ENCODE results near the gene CLASP2.

CLASP2 gene

GRCh38 chr3:33706056-33706455 is 12.0 kb downstream of the CLASP2 start:
- POLR2A ChIA-PET: no interaction called here
- DNase-seq (ENCODE audit: low read depth, low spot score): no peak
- H3K4me3 ChIP-seq (ENCODE audit: low read depth, low read length): no peak overlapping the region
- no peak for TF ChIP-seq CTCF (IDR thresholded peaks at IDR 0.05; ENCODE audit: insufficient read depth, low read length, missing control alignments)
- CTCF ChIA-PET: interaction anchor here (0.9 kb wide), 1 partner anchor 69 kb away, joined by 3 read pairs; no protein-coding TSS in a partner anchor

GRCh38 chr3:33704891-33705290 is 13.2 kb downstream of the CLASP2 start:
- ChIA-PET CTCF (no interaction called here), POLR2A (no interaction called here)
- DNase-seq (ENCODE audit: low read depth, low spot score): no peak
- TF ChIP-seq CTCF (IDR thresholded peaks at IDR 0.05; ENCODE audit: insufficient read depth, low read length, missing control alignments): no peak
- no peak overlapping the region for H3K4me3 ChIP-seq (ENCODE audit: low read depth, low read length)

GRCh38 chr3:33699275-33699674 is 18.8 kb downstream of the CLASP2 start:
- H3K4me3 ChIP-seq (ENCODE audit: low read depth, low read length): no peak overlapping the region
- ChIA-PET POLR2A (no interaction called here), CTCF (no interaction called here)
- no peak for DNase-seq (ENCODE audit: low read depth, low spot score)
- TF ChIP-seq CTCF (IDR thresholded peaks at IDR 0.05; ENCODE audit: insufficient read depth, low read length, missing control alignments): no peak

- POLR2A ChIA-PET: no interaction called here
- CTCF ChIA-PET: no interaction called here
- H3K4me3 ChIP-seq (ENCODE audit: low read depth, low read length): no peak overlapping the region
- no peak for DNase-seq (ENCODE audit: low read depth, low spot score)
- TF ChIP-seq CTCF (IDR thresholded peaks at IDR 0.05; ENCODE audit: insufficient read depth, low read length, missing control alignments): no peak
Observed at GRCh38 chr3:33694944-33695343, 23.1 kb downstream of the CLASP2 start.

- TF ChIP-seq CTCF (IDR thresholded peaks at IDR 0.05; ENCODE audit: insufficient read depth, low read length, missing control alignments): no peak
- no peak for DNase-seq (ENCODE audit: low read depth, low spot score)
- H3K4me3 ChIP-seq (ENCODE audit: low read depth, low read length): no peak overlapping the region
- POLR2A ChIA-PET: no interaction called here
- CTCF ChIA-PET: interaction anchor here (1.2 to 1.4 kb wide), 2 partner anchors 26 to 87 kb away, joined by 3 read pairs; no protein-coding TSS in a partner anchor
Observed at GRCh38 chr3:33690341-33690740, 27.7 kb downstream of the CLASP2 start.

GRCh38 chr3:33687406-33688010 is 30.5 kb downstream of the CLASP2 start:
- ChIA-PET POLR2A (no interaction called here), CTCF (interaction anchor here (1.0 kb wide), 1 partner anchor 99 kb away, joined by 3 read pairs; no protein-coding TSS in a partner anchor)
- H3K4me3 ChIP-seq (ENCODE audit: low read depth, low read length): no peak overlapping the region
- no peak for DNase-seq (ENCODE audit: low read depth, low spot score)
- no peak for TF ChIP-seq CTCF (IDR thresholded peaks at IDR 0.05; ENCODE audit: insufficient read depth, low read length, missing control alignments)
